ENCODE measurements around the gene CCNL1.

Gene CCNL1

GRCh38 chr3:157157836-157158235 lies 2.1 kb downstream of the CCNL1 start:
- peaks cover 50% of the 10 kb centered on the region for H3K4me1 ChIP-seq
- H3K27ac ChIP-seq = no peak overlapping the region
- TF ChIP-seq Cebpa-rat (IDR thresholded peaks at IDR 0.05) = no peak
- peak overlapping the region; percentile 84 for H3K4me2 ChIP-seq
- peaks cover 58% of the 10 kb centered on the region for H3K36me3 ChIP-seq
- H3K27me3 ChIP-seq = no peaks in the 10 kb centered on the region
- H3K9me3 ChIP-seq = no peaks in the 10 kb centered on the region
- H3K4me3 ChIP-seq = peak overlapping the region; percentile 96
- peaks cover 69% of the 10 kb centered on the region for H4K20me1 ChIP-seq
- no peak overlapping the region for H3K9ac ChIP-seq

DNA sequence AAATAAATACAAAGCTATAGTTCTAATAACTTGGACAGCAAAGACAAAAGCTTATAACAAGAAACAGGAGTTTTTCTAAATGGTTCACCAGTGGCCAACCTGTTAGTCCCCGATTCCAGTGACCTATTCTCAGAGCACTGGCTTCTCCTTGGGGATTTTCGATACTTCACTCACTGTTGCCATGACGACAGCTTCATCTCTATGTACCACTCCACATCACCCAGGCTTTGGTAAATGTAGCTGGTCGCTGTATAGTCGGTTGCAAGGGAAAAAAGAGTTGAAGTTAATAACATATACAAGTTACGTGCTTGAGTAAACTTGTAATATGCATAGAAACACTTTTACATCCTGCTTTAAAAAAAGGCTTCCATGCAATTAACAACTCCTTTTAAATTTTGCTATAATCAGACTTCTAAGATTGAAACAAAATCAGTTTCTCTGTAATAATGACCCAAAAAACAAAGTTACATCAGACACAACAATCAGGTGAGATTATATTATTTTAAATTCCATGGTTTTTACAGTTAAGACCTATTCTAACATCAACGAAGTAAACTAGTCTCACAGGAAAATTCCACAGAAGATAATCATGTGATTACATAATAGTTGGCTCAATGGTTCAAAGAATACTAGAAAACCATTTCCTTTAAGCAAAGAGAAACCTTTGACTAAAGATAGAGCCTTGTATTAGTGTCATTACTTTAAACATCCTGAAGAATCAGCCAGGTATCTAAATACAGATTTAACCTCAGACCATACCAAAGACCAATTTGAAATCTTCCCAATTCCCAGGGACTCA lies 2.9 kb downstream of the CCNL1 start:
- H3K36me3 ChIP-seq = peaks cover 66% of the 10 kb centered on the region
- H4K20me1 ChIP-seq = peaks cover 77% of the 10 kb centered on the region
- no peak overlapping the region for H3K9ac ChIP-seq
- no peak for TF ChIP-seq Cebpa-rat (IDR thresholded peaks at IDR 0.05)
- H3K4me1 ChIP-seq = peaks cover 49% of the 10 kb centered on the region
- H3K27me3 ChIP-seq = no peaks in the 10 kb centered on the region
- H3K9me3 ChIP-seq = no peaks in the 10 kb centered on the region
- peak overlapping the region; percentile 84 for H3K4me2 ChIP-seq
- no peak overlapping the region for H3K27ac ChIP-seq
- H3K4me3 ChIP-seq = peak overlapping the region; percentile 96

DNA sequence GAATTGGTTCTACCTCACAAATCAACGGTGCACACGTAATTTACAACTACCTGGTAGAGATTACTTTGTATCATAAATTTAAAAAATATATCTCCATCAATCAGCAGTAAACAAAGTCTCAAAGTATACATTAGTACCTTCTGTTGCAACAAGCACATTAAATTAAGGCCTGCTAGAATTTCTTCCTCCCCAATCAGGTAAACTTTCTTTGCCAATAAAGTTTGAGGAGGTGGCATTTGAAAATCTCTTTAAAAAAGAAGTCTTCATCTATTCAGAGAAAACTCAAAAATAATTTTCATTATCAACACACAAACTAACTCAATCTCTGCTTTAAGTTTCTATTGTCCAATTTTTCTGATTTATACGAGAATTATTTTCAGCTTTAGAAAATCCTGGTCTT lies 4.4 kb downstream of the CCNL1 start:
- Histone ChIP-seq H3K4me1 (peaks cover 39% of the 10 kb centered on the region), H3K4me2 (peak overlapping the region; percentile 84), H3K27ac (no peak overlapping the region), H3K9me3 (no peaks in the 10 kb centered on the region), H3K4me3 (no peak overlapping the region), H3K27me3 (no peaks in the 10 kb centered on the region), H4K20me1 (peaks cover 91% of the 10 kb centered on the region), H3K36me3 (peaks cover 80% of the 10 kb centered on the region), H3K9ac (no peak overlapping the region)
- TF ChIP-seq Cebpa-rat (IDR thresholded peaks at IDR 0.05) = no peak

DNA sequence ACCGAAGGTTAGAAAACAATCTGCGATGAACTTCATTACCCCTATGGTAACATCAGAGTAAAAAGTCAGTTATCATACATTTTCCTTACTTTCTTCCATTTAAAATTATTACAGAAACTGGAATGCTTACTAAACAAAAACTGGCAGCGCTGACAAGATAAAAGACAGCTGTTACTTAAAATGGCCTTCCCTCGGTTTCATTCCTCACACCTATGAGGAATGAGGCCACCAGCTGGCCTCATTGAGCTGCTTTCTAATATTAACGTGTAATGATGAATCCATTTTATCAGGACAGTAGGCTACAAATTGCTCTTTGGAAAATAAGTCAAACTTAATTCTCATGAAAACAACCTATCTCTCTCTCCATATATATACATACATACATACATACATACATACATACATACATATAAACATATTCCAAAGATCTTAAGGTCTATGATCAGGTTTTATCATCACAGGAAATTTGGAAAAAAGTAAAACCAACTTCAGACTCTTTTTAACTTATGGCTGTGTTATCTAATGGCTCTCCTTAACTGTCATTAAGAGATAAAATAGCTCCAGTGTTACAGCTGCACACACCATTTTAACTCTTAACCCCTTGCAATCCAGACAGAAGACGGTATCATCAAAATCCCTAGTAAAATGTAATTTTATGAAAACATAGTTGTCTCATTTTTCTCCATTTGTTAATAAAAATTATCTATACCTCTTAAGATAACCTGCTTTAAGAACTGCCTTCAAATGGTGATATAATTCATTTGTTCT lies 5.2 kb downstream of the CCNL1 start:
- peaks cover 100% of the 10 kb centered on the region for H4K20me1 ChIP-seq
- no peaks in the 10 kb centered on the region for H3K9me3 ChIP-seq
- H3K9ac ChIP-seq = no peak overlapping the region
- peaks cover 39% of the 10 kb centered on the region for H3K4me1 ChIP-seq
- no peak overlapping the region for H3K27ac ChIP-seq
- no peak for TF ChIP-seq Cebpa-rat (IDR thresholded peaks at IDR 0.05)
- H3K27me3 ChIP-seq = no peaks in the 10 kb centered on the region
- no peak overlapping the region for H3K4me3 ChIP-seq
- H3K36me3 ChIP-seq = peaks cover 89% of the 10 kb centered on the region
- H3K4me2 ChIP-seq = peak overlapping the region; percentile 84; the same call in 1 of the 2 replicates

DNA sequence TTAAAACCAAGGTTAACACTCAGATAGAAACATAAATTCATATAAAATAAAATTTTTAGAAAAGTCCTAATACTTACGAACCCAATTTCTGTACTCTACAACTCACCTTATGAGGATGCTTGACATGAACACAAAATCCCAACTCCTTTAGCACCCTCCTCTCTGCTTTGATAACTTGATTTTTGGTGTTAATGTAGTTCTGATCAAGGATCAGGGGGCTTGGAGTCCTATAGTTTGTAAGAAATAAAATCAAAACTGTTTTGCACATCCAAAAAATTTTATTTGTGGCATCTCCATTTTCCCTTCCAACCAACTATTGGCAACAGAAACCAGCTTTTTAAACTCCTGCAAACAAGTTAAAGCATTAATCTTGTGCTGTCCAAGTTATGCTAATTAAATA lies 7.0 kb downstream of the CCNL1 start:
- no peaks in the 10 kb centered on the region for H3K9me3 ChIP-seq
- TF ChIP-seq Cebpa-rat (IDR thresholded peaks at IDR 0.05) = no peak
- no peak overlapping the region for H3K9ac ChIP-seq
- H3K36me3 ChIP-seq = peaks cover 97% of the 10 kb centered on the region
- H3K4me1 ChIP-seq = peaks cover 31% of the 10 kb centered on the region
- no peaks in the 10 kb centered on the region for H3K27me3 ChIP-seq
- H3K27ac ChIP-seq = no peak overlapping the region
- H3K4me2 ChIP-seq = no peak overlapping the region
- no peak overlapping the region for H3K4me3 ChIP-seq
- H4K20me1 ChIP-seq = peaks cover 100% of the 10 kb centered on the region

GRCh38 chr3:157152438-157152837 lies 7.5 kb downstream of the CCNL1 start:
- Histone ChIP-seq H4K20me1 (peaks cover 100% of the 10 kb centered on the region), H3K9ac (no peak overlapping the region), H3K4me1 (peaks cover 26% of the 10 kb centered on the region), H3K4me3 (no peak overlapping the region), H3K27me3 (no peaks in the 10 kb centered on the region), H3K9me3 (no peaks in the 10 kb centered on the region), H3K27ac (no peak overlapping the region), H3K4me2 (no peak overlapping the region), H3K36me3 (peaks cover 97% of the 10 kb centered on the region)
- TF ChIP-seq Cebpa-rat (IDR thresholded peaks at IDR 0.05) = no peak

DNA sequence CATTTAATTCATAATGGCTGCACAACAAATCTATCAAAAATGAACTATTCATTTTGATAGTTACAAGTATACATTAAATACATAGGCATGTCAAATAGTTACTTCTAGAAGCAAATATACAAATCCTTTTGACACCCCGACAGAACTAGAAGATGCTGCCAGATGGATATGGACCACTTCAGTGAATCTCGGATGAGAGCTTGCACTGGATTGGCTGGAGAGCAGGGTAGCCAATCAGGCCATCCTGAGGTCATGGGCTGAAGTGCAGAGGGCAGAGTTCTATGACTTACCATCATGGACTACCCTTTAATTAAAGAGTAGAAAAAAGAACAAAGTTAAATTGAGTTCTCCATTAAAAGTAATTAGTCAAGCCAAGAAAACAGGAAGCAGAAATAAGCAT lies 8.3 kb downstream of the CCNL1 start:
- H3K9me3 ChIP-seq = no peaks in the 10 kb centered on the region
- H3K4me2 ChIP-seq = no peak overlapping the region
- H3K27me3 ChIP-seq = no peaks in the 10 kb centered on the region
- peaks cover 100% of the 10 kb centered on the region for H4K20me1 ChIP-seq
- no peak for TF ChIP-seq Cebpa-rat (IDR thresholded peaks at IDR 0.05)
- no peak overlapping the region for H3K4me3 ChIP-seq
- no peak overlapping the region for H3K9ac ChIP-seq
- peaks cover 18% of the 10 kb centered on the region for H3K4me1 ChIP-seq
- H3K36me3 ChIP-seq = peaks cover 97% of the 10 kb centered on the region
- no peak overlapping the region for H3K27ac ChIP-seq

- no peak overlapping the region for H3K9ac ChIP-seq
- peaks cover 100% of the 10 kb centered on the region for H4K20me1 ChIP-seq
- H3K27me3 ChIP-seq = no peaks in the 10 kb centered on the region
- no peaks in the 10 kb centered on the region for H3K9me3 ChIP-seq
- no peak overlapping the region for H3K27ac ChIP-seq
- H3K36me3 ChIP-seq = peaks cover 97% of the 10 kb centered on the region
- H3K4me3 ChIP-seq = no peak overlapping the region
- TF ChIP-seq Cebpa-rat (IDR thresholded peaks at IDR 0.05) = no peak
- H3K4me2 ChIP-seq = no peak overlapping the region
- peaks cover 13% of the 10 kb centered on the region for H3K4me1 ChIP-seq
Observed at GRCh38 chr3:157151151-157151550, 8.8 kb downstream of the CCNL1 start.

DNA sequence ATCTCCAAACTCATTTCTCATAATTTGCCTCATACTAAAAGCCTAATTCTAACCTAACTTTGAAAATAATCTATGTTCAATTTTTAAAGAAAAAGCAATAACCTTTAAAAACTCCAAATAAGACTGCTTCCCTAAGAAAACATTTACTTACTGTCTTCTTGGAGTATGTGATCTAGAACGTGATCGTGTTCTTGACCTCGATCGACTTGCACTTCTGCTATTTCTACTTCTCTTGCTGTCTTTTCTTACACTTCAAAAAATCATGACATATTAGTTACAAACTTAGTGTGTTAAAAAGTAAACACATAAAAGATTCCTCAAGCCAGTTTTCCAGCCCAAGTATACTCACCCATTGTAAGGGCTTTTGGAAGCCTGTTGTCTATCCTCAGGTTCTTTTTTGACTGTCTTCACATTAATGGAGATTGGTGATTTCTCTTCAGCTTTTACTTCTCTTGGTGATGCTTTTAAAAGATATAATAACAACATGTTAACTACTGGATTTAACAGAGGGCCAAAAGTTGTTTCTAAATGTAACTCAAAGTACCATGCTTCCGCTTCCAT lies 10.7 kb downstream of the CCNL1 start:
- no peak overlapping the region for H3K27ac ChIP-seq
- peaks cover 100% of the 10 kb centered on the region for H4K20me1 ChIP-seq
- H3K4me2 ChIP-seq = no peak overlapping the region
- H3K4me1 ChIP-seq = no peaks in the 10 kb centered on the region
- H3K9me3 ChIP-seq = no peaks in the 10 kb centered on the region
- no peak overlapping the region for H3K9ac ChIP-seq
- H3K36me3 ChIP-seq = peaks cover 99% of the 10 kb centered on the region
- H3K27me3 ChIP-seq = no peaks in the 10 kb centered on the region
- no peak overlapping the region for H3K4me3 ChIP-seq
- no peak for TF ChIP-seq Cebpa-rat (IDR thresholded peaks at IDR 0.05)
